IPS DF 19.7 (cell line): ENCODE results near the gene TLE1.
"Not testable (repeated sequence)": the region's sequence is repeated elsewhere in the genome, so short reads cannot be mapped to it uniquely, and the experiment has no call there.

Experiments
- DNase-seq: peaks from one replicate; pipeline ENCODE4 v3.0.0-alpha.2; 2013; ENCODE audit warnings: low read depth, low spot score

Gene TLE1

DNA sequence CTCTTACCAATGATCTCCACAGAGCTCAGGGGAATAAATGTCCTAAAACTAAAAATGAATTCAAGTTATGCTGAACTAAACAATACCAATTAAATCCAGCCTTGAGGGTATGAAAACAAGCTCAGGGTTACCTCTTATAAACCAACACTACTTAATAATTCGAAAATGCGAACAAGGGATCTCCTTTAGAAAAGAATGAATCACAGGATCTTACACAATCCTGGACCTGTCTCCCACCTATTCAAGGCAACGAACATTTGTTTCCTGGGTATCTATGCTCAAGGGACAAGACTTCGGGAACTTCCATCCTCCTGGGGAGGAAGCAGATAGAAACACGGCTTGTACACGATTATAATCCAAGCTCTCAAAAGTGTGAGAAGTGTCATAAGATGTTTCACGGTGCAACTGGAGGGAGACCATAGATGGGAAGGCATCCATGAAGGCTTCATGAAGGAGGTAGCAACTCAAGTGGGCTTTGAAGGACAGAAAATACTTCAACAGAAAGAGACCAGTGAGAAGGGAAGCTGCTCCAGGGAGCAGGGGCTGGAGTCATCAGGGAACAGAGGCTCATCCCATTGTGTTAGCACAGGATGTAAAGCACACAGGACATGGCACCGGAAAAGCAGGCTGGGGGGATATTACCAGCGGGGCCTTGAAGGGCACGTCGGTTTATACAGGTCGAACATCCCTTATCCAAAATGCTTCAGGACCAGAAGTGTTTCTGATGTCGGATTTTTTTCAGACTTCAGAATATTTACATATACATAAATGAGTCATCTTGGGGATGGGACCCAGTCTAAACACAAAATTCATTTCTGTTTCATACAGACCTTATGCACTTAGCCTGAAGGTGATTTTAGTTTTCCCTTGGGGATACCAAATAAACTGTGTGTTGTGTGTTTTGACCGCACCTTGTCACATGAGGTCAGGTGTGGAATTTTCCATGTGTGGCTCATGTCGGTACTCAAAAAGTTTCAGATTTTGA, 87.4 kb downstream of the TLE1 start:
- no peak for DNase-seq

DNA sequence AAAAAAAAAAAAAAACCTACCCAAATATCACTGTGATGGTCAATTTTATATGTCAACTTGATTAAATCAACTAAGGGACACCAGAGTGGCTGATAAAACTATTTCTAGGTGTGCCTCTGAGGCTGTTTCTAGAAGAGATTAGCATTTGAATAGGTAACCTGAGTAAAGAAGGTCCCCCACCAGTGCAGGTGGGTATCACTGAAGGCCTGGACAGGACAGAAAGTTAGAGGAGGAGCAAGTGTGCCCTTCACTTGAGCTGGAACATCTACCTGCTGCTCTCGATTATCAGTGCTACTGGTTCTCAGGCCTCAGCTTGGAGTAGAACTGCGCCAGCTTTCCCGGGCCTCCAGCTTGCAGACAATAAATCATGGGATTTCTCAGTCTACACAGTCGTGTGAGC, 88.7 kb downstream of the TLE1 start:
- DNase-seq = peak; percentile 25

DNA sequence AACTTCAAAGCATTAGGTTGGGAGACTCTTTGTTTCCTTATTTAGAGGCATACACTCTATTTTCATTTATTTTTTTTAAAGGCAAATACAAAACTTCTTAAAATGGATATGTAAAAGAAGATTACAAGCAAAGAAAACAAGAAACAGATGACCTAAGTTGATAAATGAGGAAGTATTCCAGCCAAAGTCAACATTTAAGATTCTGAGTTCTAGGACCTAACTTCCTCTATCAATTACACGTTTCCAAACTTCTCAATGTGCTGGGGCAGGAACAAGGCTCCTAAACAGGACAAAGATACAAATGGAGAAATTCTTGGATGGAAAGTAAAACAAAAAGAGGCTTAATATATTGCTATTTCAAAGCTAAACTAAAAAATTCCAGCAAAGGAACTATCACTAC, 89.5 kb downstream of the TLE1 start:
- no peak for DNase-seq

DNA sequence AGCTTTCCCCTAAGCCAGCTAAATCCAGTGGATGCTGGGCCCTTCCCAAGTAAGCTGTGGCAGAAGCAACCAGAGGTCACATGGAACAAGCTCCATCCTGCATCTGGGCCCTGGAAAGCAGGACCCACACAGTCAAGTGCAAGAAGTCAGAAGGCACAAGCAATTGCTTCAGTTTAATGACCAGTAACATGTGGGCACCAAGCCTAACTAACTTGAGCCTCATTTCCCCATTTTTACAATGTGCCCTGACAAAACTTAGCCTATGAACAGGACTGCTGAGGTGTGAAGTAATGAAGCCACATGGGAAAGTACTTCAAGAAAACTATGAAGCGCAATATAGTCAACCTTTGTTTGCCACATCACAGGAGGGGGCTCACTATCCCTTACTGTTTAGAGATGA, 90.5 kb downstream of the TLE1 start:
- no peak for DNase-seq

DNA sequence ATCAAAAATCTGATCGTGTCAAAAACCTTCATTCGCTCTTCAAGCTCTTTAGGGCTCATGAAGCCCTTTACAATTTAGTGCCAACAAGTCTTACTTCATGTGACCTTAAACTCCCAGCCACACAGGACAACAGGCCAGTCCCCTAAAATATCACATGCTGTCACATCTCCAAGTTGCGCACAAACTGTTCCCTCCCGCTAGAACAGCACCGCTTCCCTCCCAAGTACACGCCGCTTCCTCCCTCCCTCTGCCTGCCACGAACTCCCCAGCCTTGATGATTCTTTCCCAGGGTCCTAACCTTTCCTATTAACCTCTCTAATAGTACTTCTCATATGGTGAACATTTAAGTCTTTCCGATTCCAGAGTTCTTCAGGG, 91.2 kb downstream of the TLE1 start:
- DNase-seq = no peak

DNA sequence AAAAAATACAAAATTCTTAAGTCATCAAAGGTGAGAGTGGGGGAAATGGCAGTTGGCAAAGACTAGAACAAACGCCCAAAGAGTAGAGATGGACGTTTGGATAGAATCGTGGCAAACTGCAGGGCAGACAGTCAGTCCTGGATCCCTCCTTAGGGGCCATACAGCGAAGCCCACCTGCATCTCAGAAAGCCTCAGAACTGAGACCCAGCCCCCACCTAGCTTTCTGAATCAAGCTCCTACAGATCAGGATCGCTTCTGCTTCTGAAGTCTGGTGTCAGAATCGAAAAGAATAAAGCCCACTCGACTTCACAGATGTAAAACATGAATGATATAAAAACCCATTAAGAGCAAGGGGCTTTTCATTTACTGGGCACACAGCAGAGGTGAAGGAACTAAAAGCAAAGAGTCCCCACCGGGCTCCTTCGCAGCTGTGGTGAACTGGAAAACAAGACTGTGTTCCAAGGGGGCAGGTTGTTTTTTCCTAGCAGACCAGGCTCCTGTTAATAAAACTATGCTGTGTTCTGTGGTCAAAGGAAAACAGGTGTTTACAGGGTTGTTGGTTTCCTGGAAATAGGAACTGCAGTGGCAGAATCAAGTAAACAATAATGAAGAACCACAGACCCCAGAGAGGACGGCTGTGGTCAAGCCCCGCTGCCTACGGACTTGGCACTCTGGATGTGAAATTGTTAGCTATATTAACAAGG, 91.8 kb downstream of the TLE1 start:
- no peak for DNase-seq

DNA sequence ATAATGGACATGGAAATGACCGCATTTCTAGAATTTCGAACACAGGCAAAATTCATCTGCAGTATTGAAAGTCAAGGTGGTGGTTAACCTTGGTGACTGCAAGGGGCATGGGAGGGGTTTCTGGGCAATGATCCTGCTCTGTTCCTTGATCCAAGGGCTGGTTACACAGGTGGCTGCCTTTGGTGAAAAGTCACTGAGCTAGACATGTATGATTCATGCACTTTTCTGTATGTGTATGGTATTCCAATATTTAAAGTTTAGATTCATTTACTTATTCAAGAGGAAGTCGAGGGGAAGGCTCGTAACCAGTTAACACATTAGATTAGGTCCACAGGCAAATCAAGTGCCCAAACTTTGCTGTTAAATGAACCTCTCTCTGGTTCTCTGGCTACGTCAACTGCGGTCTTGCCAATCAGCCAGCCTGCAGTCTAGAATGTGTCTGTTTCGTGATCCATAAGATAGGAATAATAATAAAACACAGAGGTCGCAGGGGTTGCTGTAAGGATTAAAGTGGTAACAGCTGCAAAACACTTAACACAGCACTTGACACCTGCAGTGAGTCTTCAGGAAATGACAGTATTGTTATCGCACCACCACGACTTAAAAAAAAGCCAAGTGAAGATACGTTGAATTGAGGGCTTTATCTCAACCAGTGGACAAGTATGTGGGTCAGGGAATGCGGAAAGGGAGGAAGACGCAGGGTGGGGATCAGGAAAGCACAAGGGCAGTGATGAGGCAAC, 92.5 kb downstream of the TLE1 start:
- DNase-seq = no peak

GRCh38 chr9:81595887-81596543, 93.3 kb downstream of the TLE1 start:
- peak; percentile 35 for DNase-seq

GRCh38 chr9:81595293-81595692, 94.1 kb downstream of the TLE1 start:
- not testable (repeated sequence) for DNase-seq

DNA sequence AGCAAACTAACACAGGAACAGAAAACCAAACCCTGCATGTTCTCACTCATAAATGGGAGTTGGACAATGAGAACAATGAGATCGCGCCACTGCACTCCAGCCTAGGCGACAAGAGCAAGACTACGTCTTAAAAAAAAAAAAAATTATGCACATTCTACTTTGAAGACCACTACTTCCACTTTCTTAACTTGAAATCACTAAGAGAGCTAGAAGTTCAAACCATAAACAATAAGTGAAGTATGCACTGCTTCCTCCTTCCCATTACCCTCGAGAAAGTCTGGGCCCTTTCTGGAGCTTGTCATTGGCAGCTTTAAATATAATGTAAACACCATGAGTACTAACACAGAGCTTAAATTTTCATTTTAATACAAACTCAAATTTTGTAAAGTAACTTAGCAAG, 94.9 kb downstream of the TLE1 start:
- no peak for DNase-seq

DNA sequence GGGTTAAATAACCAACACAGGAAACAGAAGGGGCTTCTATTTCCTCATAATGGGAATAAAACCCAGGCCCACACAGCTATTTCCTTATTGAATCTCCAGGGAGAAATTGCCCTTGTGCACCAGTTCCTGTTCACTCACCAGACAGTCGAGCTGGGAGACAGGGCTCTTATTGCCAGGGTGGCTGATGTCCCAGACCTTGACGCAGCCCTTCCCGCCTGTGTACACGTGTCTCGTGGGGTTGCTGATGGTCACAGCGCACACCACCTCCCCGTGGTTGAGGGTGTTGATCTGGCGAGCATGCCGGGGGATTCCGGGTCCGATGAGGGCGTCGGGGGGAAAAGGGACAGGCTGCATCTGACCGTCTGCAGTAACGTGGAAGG, 96.5 kb downstream of the TLE1 start:
- DNase-seq = no peak

DNA sequence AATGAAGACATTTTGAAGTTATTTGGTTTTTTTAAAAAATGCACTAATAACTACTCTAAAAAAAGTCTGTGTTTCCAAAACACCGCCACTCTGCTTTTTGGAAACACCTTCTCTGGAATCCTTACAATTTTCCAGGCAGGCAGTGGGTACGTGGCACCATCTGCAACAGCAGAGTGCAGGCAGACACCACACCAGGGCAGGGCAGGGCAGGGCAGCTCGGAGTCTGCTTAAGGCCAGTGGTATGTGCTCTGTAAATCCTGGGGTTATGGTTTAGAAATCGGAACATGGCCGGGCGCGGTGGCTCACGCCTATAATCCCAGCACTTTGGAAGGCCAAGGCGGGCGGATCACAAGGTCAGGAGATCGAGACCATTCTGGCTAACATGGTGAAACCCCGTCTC, 97.6 kb downstream of the TLE1 start:
- DNase-seq = no peak

DNA sequence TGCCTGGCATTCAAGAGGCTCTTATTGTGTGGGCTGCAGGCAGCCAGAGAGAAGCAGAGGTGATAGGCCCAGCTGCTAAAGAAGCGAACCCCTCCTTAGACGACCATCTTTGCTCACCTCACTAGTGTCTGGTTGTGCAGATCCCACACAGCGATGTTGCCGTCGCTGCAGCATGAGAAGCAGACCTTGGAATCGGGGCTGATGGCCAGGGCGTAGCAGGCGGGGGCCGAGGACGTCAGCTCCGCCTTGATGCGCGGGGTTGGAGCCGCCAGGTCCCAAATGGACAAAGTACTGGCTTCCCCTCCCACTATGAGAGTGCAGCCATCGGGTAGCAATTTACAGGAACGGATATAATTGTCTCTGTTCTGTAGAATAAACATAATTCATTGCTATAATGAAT, 98.7 kb downstream of the TLE1 start:
- no peak for DNase-seq

- no peak for DNase-seq
These were observed 99.5 kb downstream of the TLE1 start for GRCh38 chr9:81589819-81590218.

DNA sequence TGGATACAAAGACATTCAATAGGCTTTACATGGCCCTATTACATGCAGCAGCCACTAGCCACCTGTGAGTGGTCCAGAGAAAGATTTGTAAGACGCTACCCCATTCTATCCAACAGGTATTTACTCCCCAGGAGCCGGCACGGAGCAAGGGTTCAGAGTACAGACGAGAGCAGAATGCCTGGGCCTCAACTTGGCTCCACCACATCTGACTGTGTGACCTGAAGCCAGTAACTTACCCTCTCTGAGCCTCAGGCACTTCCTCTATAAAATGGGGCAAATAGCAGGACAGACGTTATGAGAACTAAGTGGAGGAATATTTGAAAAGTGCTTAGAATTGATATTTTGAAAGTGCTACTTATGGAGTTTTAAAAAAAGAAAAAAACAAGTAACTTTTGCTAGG, 100.0 kb downstream of the TLE1 start:
- no peak for DNase-seq

DNA sequence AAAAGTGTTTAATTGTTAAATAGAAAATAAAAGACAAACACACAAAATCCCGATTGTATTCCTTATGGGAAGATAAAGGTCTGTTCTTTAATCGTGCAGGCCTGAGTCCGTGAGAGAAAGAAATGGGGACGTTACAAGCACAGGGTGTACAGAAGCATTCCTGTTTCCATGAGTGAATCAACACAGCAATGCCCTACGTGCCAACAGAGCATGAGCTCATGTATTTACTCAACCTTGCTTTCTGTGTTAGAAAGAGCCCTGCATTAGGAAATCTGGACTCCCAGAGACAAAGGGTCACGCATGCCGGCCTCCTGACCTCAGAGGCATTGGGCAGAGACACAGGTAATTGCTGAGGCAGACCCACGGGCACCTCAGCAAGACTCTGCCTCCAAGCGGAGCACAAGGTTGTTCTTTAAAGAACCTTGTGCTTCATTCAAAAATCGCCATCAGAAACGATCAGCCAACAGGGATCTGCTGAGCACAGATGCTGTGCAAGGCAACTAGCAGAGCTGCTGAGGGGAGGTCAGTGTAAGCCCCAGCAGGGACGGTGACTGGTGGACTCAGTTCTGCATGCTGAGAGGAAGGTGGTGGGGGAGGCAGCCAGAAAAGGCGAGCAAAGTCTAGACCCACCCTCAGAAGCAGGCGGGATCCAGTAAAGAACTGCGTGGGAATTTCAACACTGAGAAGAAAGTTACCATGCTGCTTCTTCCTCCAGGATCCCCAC, 101.0 kb downstream of the TLE1 start:
- no peak for DNase-seq

- no peak for DNase-seq
These were observed 102.6 kb downstream of the TLE1 start for GRCh38 chr9:81586786-81587185.

DNA sequence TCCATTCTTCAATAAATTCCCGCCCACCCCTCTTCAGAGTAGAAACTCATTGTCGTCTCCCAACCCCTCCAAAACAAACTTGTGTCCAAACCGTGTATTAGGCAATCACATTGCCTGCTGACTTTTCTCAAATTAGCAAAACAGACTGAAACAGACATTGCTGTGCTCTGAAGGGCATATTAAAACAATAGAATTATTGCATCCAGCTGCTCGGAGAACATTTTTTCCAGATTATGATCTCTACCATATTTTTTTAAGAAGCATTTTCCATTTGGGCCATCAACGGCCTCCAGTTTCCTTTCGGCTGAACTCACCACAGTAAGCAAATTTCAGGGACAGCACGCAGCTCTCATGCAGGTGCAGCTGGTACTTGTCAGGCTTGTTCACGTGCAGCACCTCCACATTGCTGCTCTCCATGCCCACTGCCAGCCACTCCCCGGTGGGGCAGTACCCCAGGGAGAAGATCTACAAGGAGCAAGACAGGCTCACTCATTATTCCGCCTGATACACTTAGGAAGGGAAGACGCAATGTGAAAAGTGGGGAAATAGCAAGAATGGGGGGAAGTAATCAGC, 104.1 kb downstream of the TLE1 start:
- DNase-seq = no peak

- no peak for DNase-seq
These were observed 105.2 kb downstream of the TLE1 start for GRCh38 chr9:81584099-81584498.

- no peak for DNase-seq
These were observed 107.4 kb downstream of the TLE1 start for GRCh38 chr9:81581986-81582385.

GRCh38 chr9:81579381-81579780, 110.0 kb downstream of the TLE1 start:
- DNase-seq = no peak
